Transverse colon (tissue), 3 donors: Measurements from ENCODE around the gene HIF1A.
"Not testable (repeated sequence)": the region's sequence is repeated elsewhere in the genome, so short reads cannot be mapped to it uniquely, and the experiment has no call there.

ENCODE experiments used
- POLR2A ChIP-seq: fragments of 450-650 bp; IDR thresholded peaks from one replicate; pipeline ENCODE4 v1.6.1; 2016; ENCODE audit warnings: antibody characterized with exemption, mild to moderate bottlenecking, moderate library complexity
- TF ChIP-seq, protein P1 (sequence below), 5 experiments: fragments of 200-600 bp in 3 of 5; fragments of 450-650 bp in 2 of 5; sonication (generic) in 3 of 5; IDR thresholded peaks; 1 replicate in 2 of 5; 2 replicates in 3 of 5; pipeline ENCODE4 v1.5.1; 2016 to 2017; ENCODE audit warnings: antibody characterized with exemption in 5 of 5, inconsistent platforms in 3 of 5, mild to moderate bottlenecking in 2 of 5, moderate library complexity in 1 of 5

DNA sequence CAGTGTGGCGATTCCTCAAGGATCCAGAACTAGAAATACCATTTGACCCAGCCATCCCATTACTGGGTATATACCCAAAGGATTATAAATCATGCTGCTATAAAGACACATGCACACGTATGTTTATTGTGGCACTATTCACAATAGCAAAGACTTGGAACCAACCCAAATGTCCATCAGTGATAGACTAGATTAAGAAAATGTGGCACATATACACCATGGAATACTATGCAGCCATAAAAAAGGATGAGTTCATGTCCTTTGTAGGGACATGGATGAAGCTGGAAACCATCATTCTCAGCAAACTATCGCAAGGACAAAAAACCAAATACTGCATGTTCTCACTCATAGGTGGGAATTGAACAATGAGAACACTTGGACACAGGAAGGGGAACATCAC lies 37.2 kb upstream of the HIF1A start:
- TF ChIP-seq POLR2A: not testable (repeated sequence)
- TF ChIP-seq, protein P1, sequence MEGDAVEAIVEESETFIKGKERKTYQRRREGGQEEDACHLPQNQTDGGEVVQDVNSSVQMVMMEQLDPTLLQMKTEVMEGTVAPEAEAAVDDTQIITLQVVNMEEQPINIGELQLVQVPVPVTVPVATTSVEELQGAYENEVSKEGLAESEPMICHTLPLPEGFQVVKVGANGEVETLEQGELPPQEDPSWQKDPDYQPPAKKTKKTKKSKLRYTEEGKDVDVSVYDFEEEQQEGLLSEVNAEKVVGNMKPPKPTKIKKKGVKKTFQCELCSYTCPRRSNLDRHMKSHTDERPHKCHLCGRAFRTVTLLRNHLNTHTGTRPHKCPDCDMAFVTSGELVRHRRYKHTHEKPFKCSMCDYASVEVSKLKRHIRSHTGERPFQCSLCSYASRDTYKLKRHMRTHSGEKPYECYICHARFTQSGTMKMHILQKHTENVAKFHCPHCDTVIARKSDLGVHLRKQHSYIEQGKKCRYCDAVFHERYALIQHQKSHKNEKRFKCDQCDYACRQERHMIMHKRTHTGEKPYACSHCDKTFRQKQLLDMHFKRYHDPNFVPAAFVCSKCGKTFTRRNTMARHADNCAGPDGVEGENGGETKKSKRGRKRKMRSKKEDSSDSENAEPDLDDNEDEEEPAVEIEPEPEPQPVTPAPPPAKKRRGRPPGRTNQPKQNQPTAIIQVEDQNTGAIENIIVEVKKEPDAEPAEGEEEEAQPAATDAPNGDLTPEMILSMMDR (IDR thresholded peaks at IDR 0.05): not testable (repeated sequence)
